HG03342 (cell line): ENCODE data around the gene SBSN.

Experiments
- ATAC-seq: cut with Tn5 transposase; IDR thresholded peaks from one replicate; pipeline ENCODE4 v1.9.1; 2021; ENCODE audit warnings: mild to moderate bottlenecking, moderate library complexity; ENCODE audit not compliant: unreplicated experiment

SBSN gene

DNA sequence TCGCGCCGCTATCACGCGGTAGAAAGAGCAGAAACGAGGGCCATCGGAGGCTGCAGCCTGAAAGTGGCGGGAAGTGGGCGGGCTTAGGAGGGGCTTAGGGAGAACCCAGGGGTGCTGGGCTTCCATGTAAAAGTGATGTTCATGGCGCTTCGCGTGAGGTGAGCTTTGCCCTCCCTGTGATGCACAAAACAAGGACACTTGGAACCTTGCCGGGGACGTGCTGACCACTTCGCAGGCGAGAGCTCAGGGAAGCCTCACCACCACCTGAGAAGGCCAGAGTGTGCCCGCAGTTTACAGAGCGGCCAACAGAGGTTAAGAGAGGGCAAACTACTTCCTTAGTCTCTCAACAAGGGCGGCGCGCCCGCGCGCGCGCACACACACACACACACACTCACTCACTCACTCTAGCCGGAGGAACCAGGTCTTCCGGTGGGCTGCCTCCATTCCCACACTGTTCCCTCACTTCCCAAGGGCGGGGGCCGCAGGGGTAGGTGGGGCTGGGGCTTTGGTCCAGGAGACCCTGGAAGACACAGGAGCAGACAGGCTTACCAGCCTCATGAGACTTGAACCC, 5.8 kb upstream of the SBSN start:
- no peak for ATAC-seq

DNA sequence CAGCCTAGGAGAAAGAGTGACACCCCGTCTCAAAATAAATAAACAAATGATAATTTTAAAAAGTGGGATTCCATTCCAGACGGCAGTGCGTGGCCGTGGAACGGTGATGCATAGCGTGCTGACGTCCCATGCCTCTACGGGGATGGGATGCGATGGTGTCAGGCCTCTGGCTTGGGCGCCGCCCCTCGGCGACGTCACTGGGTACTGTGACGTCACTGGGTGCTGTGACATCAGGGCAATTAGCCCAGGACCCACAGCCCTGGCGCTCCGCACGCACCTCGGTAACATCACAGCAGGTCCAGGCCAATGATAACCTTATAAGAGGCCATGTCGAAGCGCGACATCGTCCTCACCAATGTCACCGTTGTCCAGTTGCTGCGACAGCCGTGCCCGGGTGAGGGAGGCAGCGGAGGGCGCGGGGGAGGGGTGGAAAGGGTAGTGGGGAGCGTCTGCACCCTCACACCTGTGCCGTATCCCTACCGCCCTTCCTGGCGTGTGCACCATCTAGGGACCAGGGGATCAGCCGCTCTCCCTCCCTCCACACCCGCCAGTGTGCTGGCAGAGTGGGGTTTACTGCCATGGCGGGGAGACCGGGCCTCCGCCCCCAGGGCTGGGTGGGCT, 5.2 kb upstream of the SBSN start, which contains the start of gene GAPDHS:
TSS of gene GAPDHS (plus strand) at position 256 of the 621 bp plus-strand sequence. CDS start at position 328, 72 bp downstream.
- no peak for ATAC-seq

DNA sequence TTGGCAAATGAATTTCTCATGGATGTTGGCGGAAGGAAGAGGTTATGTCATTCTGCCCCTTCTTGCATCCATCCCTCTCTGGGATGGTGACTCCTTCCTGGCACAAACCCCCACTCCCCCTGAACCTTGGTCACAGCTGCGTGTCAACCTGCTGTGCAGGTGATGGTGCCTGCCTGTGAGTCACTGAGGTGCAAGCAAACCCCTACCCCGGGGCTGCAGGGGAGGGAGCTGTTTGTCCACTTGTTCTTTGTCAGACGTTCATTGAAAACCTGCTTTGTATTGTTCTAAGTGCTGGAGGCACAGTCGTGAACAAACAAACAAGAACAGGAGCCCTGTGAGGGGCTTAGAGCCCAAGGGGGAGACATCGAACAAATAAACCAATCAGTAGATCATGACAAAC, 3.2 kb upstream of the SBSN start:
- ATAC-seq: no peak

DNA sequence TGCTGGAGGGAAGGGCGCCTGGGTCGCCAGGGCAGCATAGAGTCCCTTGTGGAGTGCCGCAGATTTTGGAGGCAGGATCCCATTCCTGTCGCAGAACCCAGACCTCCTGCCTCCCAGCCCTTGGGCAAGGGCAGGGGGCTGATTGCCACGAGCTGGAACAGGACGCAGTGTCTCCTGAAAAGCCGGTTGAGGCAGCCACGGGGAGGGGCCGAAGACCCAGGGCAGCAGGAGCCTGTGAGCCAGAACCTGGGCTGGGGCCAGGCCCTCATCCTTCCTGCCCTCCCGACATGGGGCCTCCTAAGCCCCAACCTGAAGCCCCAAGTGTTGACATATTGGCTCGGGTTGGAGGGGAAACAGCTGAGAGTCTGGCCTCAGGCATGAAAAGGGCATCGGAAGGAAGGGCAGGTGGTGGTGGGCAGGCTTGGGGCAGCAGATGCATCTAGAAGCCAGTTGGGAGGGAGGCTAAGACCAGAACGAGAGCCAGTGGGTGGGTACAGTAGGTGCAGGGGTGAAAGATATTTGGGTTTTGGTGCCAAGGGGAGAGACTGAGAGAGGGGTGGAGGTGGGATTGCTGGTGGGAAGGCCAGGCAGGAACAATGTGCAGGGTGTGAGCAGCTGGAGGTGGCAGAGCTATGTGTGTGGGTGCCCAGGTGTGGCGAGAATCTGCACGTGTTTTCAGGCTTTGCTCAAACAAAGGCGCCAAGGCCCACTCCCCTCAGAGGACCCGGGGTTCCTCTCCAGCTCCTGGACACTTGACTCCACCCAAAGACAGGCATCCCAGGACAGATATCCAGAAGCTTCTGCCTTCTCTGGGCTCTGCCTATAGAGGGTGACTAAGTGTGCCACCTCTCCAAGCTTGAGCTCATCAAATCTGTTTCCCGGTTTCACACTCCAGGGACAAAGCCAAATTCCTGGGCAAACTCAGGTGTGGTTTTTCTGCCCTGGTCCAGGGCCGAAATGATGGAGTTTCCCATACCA, 1.4 kb upstream of the SBSN start:
- ATAC-seq: no peak

DNA sequence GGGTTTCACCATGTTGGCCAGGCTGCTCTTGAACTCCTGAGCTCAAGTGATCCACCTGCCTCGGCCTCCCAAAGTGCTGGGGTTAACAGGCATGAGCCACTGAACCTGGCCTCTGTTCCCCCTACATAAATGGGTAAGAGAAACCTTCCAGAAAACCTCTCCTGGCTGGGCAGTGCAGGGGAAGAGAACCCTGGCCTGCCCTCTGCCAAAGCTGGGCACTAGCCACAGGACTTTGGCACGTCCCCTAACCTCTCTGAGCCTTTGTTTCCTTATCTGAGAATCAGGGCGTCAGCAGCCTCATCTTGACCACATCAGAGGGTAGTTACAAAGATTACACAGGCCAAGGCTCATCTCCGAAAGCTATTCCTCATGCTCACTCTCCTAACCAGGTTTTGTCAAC, 2.2 kb downstream of the SBSN start:
- ATAC-seq: no peak

DNA sequence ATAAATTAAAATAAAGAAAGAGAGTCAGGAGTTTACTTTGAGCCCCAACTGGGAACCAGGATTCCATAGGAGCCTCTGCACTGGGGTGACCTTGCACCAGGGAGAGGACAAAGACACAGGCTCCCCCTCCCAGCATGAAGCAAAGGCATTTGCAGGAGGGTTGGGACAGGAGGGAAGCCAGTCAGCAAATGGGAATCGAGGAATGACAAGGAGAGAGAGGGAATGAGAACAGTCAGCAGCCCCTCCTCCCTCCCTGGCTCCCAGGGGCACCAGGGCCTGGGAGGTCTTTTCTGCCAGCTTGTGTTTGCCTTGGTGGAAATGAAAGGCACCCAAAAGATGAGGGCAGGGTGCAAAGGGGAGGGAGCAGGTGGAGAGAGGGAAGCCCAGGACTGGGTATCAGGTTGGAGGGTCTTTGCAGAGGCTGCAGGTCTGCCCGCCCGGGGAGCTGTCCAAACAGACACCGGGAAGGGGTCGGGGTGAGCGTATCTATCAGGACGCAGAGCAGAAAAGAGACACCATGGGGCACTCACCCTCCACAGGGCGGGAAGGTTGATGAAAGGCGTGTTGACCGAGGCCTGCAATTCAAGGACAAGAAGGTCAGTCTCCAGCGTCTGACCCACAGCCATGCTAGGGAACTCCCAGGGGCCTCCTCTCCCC, 3.8 kb downstream of the SBSN start:
- no peak for ATAC-seq

DNA sequence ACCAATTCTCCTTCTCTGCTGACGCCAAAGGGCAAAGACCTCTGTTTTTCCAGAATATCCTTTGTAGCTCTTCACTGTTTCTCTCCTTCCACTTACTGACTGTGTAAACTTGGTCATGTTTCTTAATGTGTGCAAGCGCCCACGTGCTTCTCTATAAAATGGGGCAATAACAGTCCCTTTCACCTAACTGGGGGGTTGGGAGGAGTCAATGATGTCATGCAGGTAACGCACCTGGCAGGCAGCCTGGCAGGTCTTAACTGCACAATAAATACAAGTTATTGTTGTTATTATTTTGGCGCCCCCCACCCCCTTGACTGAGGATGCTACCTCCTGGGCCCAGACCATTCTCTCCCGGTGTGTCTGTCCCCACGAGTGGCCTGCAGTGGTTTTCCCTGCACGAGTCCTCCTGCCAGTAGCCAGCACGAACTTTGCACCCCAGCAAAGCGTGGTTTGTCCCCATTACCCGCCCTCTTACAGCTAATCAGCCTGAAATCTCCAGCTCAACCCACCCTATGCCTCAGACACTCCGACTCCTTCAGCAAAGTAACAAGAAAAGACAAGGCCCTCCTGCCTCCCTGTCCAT, 5.3 kb downstream of the SBSN start:
- no peak for ATAC-seq

DNA sequence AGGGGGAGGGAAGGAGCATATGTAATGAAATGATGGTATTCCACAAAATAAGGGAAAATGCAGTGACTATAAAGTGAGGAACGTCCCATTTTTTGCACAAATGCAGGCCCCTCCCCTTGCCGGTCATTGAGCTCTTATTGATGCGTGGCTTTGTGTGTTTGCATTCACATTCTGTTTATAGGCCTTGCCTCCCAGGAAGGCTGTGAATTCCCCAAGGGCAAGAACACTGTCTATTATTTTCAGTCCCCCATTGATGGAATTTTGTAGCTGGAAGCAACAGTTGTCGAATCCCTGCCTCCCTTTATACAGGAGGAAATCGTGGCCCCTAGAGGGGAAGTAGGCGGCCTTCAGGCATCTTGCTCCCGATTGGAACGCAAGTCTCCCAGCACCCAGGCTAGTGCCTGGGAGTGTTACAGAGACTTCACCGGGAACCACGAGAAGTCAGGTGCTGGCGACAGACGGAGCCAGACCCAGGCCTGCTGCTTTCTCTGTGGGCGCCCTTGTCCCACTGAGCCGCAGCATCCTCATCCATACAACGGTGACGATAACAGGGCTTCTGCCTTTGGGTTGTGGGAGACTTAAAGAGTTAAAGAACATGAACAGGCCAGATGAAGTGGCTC, 6.9 kb downstream of the SBSN start:
- ATAC-seq: no peak

DNA sequence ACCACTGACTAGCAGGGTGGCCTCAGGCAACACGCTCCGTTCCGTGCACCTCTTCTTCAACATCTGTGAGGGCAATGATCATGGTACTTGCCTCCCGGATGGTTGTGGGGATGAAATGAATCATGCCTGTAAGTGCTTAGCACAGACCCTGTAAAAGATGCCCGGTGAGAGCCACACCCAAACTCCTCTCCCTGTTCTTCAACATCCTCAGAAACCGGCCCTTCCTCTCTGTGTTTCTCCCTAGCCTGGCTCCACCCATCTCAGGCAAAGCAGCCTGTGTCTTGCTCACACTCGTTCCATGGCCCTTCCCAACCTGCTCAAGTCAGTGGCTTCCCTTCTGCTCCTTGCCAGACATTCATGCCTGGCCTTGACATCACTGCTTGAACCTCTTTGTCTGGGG, 8.8 kb downstream of the SBSN start:
- ATAC-seq: no peak

DNA sequence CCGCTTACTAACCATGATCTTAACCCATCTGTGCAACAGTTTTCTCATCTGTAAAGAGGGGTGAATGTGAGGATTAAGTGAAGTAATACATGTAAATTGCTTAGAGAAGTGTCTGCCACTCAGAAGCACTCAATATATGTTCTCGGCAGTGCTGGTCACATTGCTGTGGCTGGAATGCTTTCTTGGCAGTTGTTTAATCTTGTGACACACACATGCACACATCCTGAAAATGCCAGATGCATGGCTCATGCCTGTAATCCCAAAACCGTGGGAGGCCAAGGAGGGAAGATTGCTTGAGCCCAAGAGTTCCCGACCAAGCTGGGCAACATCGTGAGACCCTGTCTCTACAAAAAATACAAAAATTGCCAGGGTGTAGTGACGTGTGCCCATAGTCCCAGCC, 9.8 kb downstream of the SBSN start:
- no peak for ATAC-seq

DNA sequence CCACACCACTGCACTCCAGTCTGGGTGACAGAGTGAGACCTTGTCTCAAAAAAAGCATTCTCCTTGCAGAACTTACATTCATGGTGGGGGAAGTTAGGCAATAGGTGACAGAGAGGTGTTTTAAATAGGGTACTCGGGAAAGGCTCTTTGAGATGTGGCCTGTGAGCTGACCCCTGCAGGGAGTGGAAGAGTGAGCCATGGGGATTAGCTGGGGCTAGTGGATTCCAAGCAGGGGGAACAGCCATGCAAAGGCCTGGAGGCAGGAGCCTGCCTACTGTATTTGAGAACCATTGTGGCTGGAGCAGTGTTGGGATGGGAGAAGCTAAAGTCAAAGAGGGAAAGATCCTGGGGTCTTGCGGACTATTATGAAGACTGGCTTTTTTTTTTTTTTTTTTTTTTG, 10.8 kb downstream of the SBSN start:
- ATAC-seq: no peak

DNA sequence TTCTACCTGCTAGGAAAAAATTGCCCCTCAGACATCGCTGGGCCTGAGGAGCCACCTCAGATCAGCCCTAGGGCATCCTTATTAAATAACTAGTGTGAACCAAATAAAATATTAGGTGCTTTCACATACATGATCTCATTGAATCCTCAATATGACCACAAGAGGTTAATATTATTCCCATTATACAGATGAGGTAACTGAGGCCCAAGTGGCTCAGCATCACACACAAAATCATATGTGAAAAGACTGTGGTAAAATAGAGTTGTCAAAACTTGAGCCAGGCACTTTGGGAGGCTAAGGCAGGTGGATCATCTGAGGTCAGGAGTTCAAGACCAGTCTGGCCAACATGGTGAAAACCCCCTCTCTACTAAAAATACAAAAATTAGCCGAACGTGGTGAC, 11.8 kb downstream of the SBSN start:
- no peak for ATAC-seq

DNA sequence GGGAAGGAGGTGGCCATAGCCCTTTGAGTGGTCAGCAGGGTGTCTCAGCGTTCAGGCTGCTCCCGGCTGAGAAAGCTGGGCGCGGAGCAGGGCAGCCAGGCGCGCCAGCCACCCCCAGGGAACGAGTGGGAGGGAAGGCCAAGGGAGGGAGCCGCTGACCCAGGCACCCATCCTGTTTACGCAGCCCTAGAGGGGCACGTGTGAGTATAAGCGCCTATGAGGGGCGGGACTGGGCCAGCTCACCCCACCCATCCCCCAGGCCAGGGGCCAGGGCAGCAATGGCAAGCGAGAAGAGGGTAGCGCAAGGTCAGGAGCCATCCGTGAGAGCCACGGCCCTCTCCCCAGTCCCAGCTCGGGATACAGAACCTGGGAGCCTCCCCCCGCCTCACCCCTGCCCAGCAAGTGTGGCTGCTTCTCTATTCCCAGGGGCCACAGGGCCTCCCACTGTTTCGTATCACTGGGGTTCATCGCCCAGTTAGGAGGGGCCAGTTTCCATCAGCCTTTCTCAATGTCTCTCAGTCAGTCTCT, 13.8 kb downstream of the SBSN start:
- ATAC-seq: no peak

DNA sequence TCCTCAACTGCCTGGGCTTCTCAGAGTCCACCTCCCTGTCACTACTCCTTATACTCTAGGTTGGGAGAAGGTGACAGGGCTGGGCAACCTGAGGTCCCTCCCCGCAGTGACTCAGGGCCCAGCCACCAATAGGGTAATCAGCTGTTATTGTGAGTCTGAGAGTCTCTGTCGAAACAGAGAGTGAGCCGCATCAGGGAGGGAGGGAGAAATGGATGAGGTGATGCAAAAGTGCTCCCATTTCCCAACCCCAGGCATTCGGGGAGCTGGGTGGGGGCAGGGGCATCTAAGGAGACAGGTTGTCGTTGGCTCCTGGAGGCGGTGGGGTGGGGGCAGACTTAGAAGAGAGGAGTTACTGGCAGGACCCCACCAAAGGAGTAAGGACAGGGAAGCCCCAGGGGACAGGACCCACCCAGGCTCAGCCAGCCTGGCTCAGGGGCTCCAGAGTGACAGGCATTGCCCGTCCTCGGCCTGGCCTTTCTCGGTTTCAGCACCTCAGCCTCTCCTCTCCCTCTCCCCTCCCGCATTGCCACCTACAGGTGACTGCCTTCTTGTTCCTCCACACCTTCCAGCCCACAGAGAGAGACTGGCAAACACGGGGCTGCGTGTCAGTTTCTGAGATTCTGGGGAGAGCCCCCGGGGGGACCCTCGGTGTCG, 14.4 kb downstream of the SBSN start, which contains the start of gene DMKN:
TSS of gene DMKN (minus strand) at position 22 of the 654 bp plus-strand sequence. CDS start 174 bp downstream, outside the sequence.
- ATAC-seq: no peak

DNA sequence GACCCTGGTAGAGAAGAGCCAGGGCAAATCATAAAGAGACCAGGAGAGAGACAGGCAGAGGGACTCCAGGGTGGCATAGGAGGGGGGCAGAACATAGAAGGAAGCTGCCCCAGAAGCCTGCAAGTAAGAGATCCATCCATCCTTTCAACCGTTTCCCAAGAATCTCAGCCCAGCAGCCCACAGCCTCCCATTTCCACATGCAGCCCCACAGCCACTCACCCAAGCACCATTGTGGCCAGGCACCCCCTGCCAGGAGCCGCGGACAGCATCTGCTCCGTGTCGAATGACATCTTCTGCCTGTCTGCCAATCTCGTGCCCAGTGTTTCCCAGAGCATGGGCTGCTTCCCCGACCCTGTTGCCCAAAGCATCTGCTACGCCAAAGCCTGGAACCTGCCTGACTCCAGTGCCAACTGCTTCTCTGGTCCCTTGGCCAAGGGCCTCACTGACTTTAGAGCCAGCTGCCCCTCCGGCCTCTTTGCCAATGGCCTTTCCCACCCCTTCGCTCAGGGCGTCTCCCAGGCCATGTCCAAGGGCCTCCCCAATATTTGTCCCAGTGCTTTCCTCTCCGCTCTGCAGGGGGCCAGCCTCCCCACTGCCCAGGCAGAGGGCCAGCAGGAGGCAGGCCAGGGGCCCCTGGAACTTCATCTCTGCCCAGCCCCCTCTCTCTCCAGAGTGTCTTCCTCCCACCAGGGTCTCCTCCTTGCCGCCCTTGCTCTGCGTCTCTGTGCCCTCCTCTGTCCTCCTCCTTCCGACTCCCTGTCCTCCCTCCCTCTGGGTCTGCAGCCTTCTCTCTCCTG, 15.1 kb downstream of the SBSN start:
- ATAC-seq: no peak

DNA sequence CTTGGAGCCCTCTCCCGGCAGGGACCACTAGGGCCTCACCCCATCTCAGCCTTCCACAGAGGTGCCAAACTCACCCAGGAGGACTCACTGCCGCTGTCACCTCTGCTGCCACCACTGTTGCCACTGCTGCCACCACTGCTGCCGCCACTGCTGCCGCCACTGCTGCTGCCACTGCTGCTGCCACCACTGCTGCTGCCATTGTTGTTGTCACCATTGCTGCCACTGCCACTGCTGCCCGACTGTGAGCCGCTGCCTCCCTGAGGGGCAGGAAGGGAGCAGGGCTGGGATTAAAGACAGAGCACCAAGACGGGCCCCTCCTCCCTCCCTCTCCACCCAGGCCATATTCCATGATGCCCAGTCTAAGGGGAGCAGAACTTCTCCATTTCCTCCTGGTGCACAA, 16.8 kb downstream of the SBSN start:
- no peak for ATAC-seq

DNA sequence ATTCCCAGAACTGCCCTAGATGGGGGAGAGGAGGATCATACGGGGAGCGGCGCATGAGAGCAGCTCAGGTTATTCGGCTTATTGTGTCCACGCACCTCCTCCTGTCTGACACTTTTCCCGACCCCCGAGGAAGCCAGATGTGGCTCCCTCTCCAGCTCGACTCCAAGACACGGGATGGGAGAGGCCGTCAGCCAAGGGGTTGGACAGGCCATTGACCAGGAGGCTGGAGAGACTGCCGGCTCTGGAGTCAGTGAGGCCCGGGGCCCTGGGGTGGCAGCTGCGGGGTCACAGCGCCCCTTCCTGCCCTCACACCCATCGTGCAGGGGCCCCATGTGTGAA, 17.5 kb downstream of the SBSN start:
- ATAC-seq: no peak

DNA sequence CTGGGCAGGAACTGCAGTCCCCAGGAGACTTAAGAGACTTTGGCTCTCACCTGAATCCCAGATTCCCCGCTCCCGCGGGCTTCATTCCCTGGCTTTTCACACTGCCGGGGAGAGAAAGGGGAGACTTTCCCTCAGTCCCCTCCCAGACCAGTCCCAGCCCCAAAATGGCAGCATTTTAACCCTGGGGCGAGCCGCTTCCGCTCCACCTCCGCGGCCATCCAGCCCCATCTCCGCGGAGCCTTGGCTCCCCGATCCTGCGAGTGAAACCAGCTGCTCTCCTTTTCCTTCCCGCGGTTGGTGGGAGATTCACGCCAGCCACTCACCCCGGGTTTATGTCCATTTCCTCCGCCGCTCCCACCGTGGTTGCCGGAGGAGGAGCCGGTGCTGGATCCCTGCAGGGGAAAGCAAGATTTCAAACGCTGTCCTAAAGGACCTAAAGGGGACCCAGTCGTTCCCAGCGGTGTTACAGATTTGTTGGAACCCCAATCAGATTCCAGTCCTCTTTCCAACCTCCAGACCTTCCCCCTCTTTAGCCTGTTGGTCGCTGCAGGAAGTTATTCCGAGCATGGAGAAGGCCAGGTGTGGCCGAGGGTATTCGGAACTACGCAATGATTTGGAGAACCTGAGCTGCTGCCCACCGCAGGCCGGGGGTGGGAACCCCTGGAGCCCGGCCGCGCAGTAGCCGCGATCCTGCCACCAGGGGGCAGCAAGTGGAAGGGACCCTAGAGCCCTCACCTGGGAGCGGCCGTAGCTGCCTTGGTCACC, 18.1 kb downstream of the SBSN start:
- ATAC-seq: peak; percentile 55
